Urinary bladder (tissue), 2 donors: Measurements from ENCODE around the gene PRR20B. TPM values are rescaled to one million over a fixed set of nuclear protein-coding genes. Genes with fewer than 3 reads are reported as not detected.

Experiments used
- polyA plus RNA-seq: library from polyadenylated mRNA; stranded (reverse); fragments of 200-250 nt; gene quantifications from one replicate; pipeline ENCODE4 v1.2.3, GENCODE V29; 2013
- small RNA-seq: library from RNA; depleted of rRNA; stranded (forward); fragments of <200 nt; gene quantifications from one replicate; pipeline ENCODE3, GENCODE V24; 2014
- total RNA-seq: library from RNA; depleted of rRNA; stranded (reverse); fragments of >200 nt; gene quantifications from one replicate; pipeline ENCODE4 v1.2.3, GENCODE V29; 2014
- donor health status: healthy.

Gene PRR20B
- total and polyA plus RNA-seq, 2 donors: not detected

Small RNA genes lying within 50 kb of the gene (small RNA-seq; reads per million reads assigned to genes)
- not detected for gene PRR20FP

Other genes with a start within 250 kb of the PRR20B start
- gene PRR20A, start 6.6 kb upstream of the PRR20B start, total RNA-seq: not detected
- gene PRR20A, start 6.6 kb upstream of the PRR20B start, polyA plus RNA-seq: not detected
- gene PRR20C, start 6.6 kb downstream of the PRR20B start, total RNA-seq: not detected
- not detected for gene PRR20C, start 6.6 kb downstream of the PRR20B start, polyA plus RNA-seq
- gene PRR20D, start 13.1 kb downstream of the PRR20B start, total RNA-seq: not detected
- not detected for gene PRR20D, start 13.1 kb downstream of the PRR20B start, polyA plus RNA-seq
- gene PRR20E, start 19.7 kb downstream of the PRR20B start, total RNA-seq: not detected
- gene PRR20E, start 19.7 kb downstream of the PRR20B start, polyA plus RNA-seq: not detected